K562 (cell line): ENCODE data around the gene CCNYL1. TPM values are rescaled to one million over a fixed set of nuclear protein-coding genes. Genes with fewer than 3 reads are reported as not detected.

Experiments used
- CCAR2 ChIP-seq: fragments of 200-400 bp; formaldehyde crosslinking; IDR thresholded peaks from 2 replicates; pipeline ENCODE4 v1.6.1; 2017; ENCODE audit warnings: mild to moderate bottlenecking, low read depth, low read length
- CXXC5 ChIP-seq: fragments of 250-450 bp; sonication (Bioruptor Pico); IDR thresholded peaks from 2 replicates; pipeline ENCODE4 v1.8.0; 2022; ENCODE audit warnings: inconsistent platforms, mild to moderate bottlenecking, moderate library complexity
- DACH1 ChIP-seq: fragments of 450-650 bp; IDR thresholded peaks from 2 replicates; pipeline ENCODE4 v1.6.1; 2018; ENCODE audit not compliant: partially characterized antibody
- EGR1 ChIP-seq: fragments of 450-650 bp; conservative IDR thresholded peaks from 2 replicates; pipeline ENCODE4 v1.6.1; 2017; ENCODE audit warnings: mild to moderate bottlenecking
- EP300 ChIP-seq: IDR thresholded peaks from 2 replicates; pipeline ENCODE4 v1.6.1; 2012; ENCODE audit warnings: low read length, improper control_type of control experiment
- HDGF ChIP-seq: fragments of 450-650 bp; IDR thresholded peaks from 2 replicates; pipeline ENCODE4 v1.6.1; 2016
- KDM4B ChIP-seq, 2 experiments: fragments of 450-650 bp in 1 of 2; sonication (generic) in 1 of 2; IDR thresholded peaks; 2 replicates each; pipeline ENCODE4 v1.6.1; 2016 to 2017; ENCODE audit warnings: borderline replicate concordance in 2 of 2, antibody characterized with exemption in 1 of 2, low read depth in 1 of 2, mild to moderate bottlenecking in 1 of 2
- KLF10 ChIP-seq: fragments of 250-450 bp; sonication (Bioruptor Pico); IDR thresholded peaks from 2 replicates; pipeline ENCODE4 v1.6.1; 2021; ENCODE audit warnings: matching md5 sums
- LARP7 ChIP-seq: fragments of 450-650 bp; IDR thresholded peaks from 2 replicates; pipeline ENCODE4 v1.6.1; 2016
- MYC ChIP-seq, 2 experiments: fragments of 250-450 bp in 1 of 2; sonication (Bioruptor Pico) in 1 of 2; IDR thresholded peaks; 2 replicates each; pipeline versions ENCODE4 v1.5.1 to v1.6.1; 2012 to 2021; ENCODE audit warnings: low read depth in 2 of 2, borderline replicate concordance in 1 of 2, improper control_type of control experiment in 1 of 2, low read length in 1 of 2, mild to moderate bottlenecking in 1 of 2, moderate library complexity in 1 of 2
- NCOR1 ChIP-seq: fragments of 450-650 bp; IDR thresholded peaks from 2 replicates; pipeline ENCODE4 v1.6.1; 2016; ENCODE audit warnings: mild to moderate bottlenecking, moderate library complexity
- NR2C1 ChIP-seq, 2 experiments: fragments of 450-650 bp; IDR thresholded peaks; 2 replicates each; pipeline ENCODE4 v1.6.1; 2017; ENCODE audit warnings: mild to moderate bottlenecking in 2 of 2, antibody characterized with exemption in 1 of 2, inconsistent platforms in 1 of 2, missing compliant biosample characterization in 1 of 2, missing genetic modification characterization in 1 of 2
- POLR2G ChIP-seq: fragments of 200-400 bp; formaldehyde crosslinking; IDR thresholded peaks from 2 replicates; pipeline ENCODE4 v1.6.1; 2017; ENCODE audit warnings: low read depth, mild to moderate bottlenecking, antibody characterized with exemption, low read length, moderate library complexity
- PTRF ChIP-seq: fragments of 450-650 bp; IDR thresholded peaks from 2 replicates; pipeline ENCODE4 v1.6.1; 2016; ENCODE audit warnings: mild to moderate bottlenecking, missing genetic modification characterization, missing compliant biosample characterization
- TCF3 ChIP-seq: sonication (generic); formaldehyde crosslinking; IDR thresholded peaks from 2 replicates; pipeline ENCODE4 v1.4.0; 2020; ENCODE audit warnings: mild to moderate bottlenecking, missing genetic modification reagents
- ZBTB7A ChIP-seq: IDR thresholded peaks from 2 replicates; pipeline ENCODE4 v1.6.1; 2011; ENCODE audit warnings: low read depth, mild to moderate bottlenecking, low read length, moderate library complexity, borderline replicate concordance; ENCODE audit not compliant: control insufficient read depth
- ZFX ChIP-seq: sonication (generic); formaldehyde crosslinking; IDR thresholded peaks from 2 replicates; pipeline ENCODE4 v1.8.0; 2022; ENCODE audit warnings: mild to moderate bottlenecking, missing genetic modification reagents, moderate library complexity
- ZNF445 ChIP-seq: fragments of 250-450 bp; sonication (Bioruptor Pico); IDR thresholded peaks from 2 replicates; pipeline ENCODE4 v1.4.0; 2020; ENCODE audit warnings: low read depth, mild to moderate bottlenecking, moderate library complexity
- polyA plus RNA-seq, 8 experiments: library from polyadenylated mRNA; depleted of rRNA in 4 of 8; stranded (reverse) in 5 of 8; unstranded in 3 of 8; fragments of >200 nt; fragmentation: Nextera tagmentation in 2 of 8; fragmentation: Illumina TruSeq in 1 of 8; extraction: Ambion mirVana in 2 of 8; extraction: Trizol in 1 of 8; gene quantifications; 2 replicates each; pipeline versions ENCODE4 v1.2.1 to v1.2.3, GENCODE V29; 2011 to 2014; ENCODE audit warnings: inconsistent platforms in 1 of 8, missing spikeins in 1 of 8
- total RNA-seq, 7 experiments: library from RNA; depleted of rRNA in 6 of 7; stranded (reverse); fragments of >200 nt in 6 of 7; fragmentation: Illumina TruSeq in 2 of 7; extraction: Trizol in 2 of 7; gene quantifications; 2 replicates each; pipeline versions ENCODE4 v1.2.1 to v1.2.3, GENCODE V29; 2011 to 2021; ENCODE audit warnings: low replicate concordance in 1 of 7
- TF ChIP-seq, protein P1 (sequence below): IDR thresholded peaks from 2 replicates; pipeline ENCODE4 v1.6.1; 2012; ENCODE audit warnings: low read depth, low read length, improper control_type of control experiment, borderline replicate concordance
- TF ChIP-seq, protein P2 (sequence below): sonication (generic); formaldehyde crosslinking; IDR thresholded peaks from 2 replicates; pipeline ENCODE4 v1.8.1; 2023; ENCODE audit warnings: missing genetic modification reagents, mild to moderate bottlenecking, borderline replicate concordance
- TF ChIP-seq, protein P3 (sequence below): fragments of 200-800 bp; sonication (Bioruptor generic); IDR thresholded peaks from 2 replicates; pipeline ENCODE4 v1.6.1; 2017; ENCODE audit warnings: missing genetic modification characterization, missing compliant biosample characterization

CCNYL1 gene
- total and polyA plus RNA-seq, 9 of the 15 experiments (the other 6 are each of a cell fraction or from before 2014, with no cell fraction given) = 1.9 to 7.5 (median 4.7) TPM

DNA sequence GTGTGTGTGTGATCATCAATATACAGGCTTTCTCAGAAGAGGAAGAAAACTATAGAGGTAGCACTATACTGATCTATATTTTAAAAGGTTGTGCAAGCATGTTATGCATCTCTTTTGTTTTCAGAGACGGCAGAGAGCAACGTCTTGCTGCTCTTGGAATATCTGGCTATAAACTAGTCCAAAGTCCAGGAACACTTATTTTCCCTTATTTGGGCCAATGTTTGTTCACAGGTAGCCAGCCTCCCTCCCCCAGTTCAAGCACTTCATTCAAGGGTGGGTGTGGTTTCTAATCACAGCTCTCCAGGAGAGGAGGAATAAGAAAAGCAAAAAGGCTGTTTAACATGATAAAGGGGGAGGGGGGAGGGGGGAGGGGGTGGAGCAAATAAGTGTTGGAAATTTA is 54.1 kb downstream of the CCNYL1 start (continued):
- TF ChIP-seq CXXC5 (CRISPR knock-in tag) (no peak), KDM4B (IDR thresholded peaks at IDR 0.05; ENCODE audit: borderline replicate concordance in 2 of 2, low read depth in 1 of 2) (no peak), NR2C1 (IDR thresholded peaks at IDR 0.05) (no peak), NR2C1 (tag; IDR thresholded peaks at IDR 0.05) (no peak), EGR1 (peak; percentile 46), EP300 (peak; percentile 83), CCAR2 (no peak), POLR2G (no peak), ZFX (CRISPR knock-in tag) (no peak), KLF10 (CRISPR knock-in tag) (no peak), MYC (IDR thresholded peaks at IDR 0.05; ENCODE audit: low read depth, low read length) (no peak), MYC (CRISPR knock-in tag; IDR thresholded peaks at IDR 0.05; ENCODE audit: borderline replicate concordance, low read depth) (no peak), DACH1 (no peak), NCOR1 (peak; percentile 81), TCF3 (CRISPR knock-in tag) (peak; percentile 82), ZNF445 (CRISPR knock-in tag) (no peak), ZBTB7A (no peak), HDGF (no peak), PTRF (tag) (no peak), LARP7 (no peak)
- TF ChIP-seq, protein P1, sequence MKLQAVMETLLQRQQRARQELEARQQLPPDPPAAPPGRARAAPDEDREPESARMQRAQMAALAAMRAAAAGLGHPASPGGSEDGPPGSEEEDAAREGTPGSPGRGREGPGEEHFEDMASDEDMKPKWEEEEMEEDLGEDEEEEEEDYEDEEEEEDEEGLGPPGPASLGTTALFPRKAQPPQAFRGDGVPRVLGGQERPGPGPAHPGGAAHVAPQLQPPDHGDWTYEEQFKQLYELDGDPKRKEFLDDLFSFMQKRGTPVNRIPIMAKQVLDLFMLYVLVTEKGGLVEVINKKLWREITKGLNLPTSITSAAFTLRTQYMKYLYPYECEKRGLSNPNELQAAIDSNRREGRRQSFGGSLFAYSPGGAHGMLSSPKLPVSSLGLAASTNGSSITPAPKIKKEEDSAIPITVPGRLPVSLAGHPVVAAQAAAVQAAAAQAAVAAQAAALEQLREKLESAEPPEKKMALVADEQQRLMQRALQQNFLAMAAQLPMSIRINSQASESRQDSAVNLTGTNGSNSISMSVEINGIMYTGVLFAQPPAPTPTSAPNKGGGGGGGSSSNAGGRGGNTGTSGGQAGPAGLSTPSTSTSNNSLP = peak; percentile 29; the same call in 1 of the 2 replicates
- TF ChIP-seq, protein P2, sequence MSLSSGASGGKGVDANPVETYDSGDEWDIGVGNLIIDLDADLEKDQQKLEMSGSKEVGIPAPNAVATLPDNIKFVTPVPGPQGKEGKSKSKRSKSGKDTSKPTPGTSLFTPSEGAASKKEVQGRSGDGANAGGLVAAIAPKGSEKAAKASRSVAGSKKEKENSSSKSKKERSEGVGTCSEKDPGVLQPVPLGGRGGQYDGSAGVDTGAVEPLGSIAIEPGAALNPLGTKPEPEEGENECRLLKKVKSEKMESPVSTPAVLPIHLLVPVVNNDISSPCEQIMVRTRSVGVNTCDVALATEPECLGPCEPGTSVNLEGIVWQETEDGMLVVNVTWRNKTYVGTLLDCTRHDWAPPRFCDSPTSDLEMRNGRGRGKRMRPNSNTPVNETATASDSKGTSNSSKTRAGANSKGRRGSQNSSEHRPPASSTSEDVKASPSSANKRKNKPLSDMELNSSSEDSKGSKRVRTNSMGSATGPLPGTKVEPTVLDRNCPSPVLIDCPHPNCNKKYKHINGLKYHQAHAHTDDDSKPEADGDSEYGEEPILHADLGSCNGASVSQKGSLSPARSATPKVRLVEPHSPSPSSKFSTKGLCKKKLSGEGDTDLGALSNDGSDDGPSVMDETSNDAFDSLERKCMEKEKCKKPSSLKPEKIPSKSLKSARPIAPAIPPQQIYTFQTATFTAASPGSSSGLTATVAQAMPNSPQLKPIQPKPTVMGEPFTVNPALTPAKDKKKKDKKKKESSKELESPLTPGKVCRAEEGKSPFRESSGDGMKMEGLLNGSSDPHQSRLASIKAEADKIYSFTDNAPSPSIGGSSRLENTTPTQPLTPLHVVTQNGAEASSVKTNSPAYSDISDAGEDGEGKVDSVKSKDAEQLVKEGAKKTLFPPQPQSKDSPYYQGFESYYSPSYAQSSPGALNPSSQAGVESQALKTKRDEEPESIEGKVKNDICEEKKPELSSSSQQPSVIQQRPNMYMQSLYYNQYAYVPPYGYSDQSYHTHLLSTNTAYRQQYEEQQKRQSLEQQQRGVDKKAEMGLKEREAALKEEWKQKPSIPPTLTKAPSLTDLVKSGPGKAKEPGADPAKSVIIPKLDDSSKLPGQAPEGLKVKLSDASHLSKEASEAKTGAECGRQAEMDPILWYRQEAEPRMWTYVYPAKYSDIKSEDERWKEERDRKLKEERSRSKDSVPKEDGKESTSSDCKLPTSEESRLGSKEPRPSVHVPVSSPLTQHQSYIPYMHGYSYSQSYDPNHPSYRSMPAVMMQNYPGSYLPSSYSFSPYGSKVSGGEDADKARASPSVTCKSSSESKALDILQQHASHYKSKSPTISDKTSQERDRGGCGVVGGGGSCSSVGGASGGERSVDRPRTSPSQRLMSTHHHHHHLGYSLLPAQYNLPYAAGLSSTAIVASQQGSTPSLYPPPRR = no peak
- TF ChIP-seq, protein P3, sequence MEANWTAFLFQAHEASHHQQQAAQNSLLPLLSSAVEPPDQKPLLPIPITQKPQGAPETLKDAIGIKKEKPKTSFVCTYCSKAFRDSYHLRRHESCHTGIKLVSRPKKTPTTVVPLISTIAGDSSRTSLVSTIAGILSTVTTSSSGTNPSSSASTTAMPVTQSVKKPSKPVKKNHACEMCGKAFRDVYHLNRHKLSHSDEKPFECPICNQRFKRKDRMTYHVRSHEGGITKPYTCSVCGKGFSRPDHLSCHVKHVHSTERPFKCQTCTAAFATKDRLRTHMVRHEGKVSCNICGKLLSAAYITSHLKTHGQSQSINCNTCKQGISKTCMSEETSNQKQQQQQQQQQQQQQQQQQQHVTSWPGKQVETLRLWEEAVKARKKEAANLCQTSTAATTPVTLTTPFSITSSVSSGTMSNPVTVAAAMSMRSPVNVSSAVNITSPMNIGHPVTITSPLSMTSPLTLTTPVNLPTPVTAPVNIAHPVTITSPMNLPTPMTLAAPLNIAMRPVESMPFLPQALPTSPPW = peak; percentile 94
